WTC11 (cell line): ENCODE measurements around the gene ZCCHC2. TPM values are rescaled to one million over a fixed set of nuclear protein-coding genes. Genes with fewer than 3 reads are reported as not detected.

Experiments used
- ATAC-seq: fragments of 200-7000 bp; cut with Tn5 transposase; 2 replicates; pipeline ENCODE4 v1.10.0; 2021; ENCODE audit warnings: mild to moderate bottlenecking, moderate library complexity
- CTCF ChIA-PET: fragments of 300-600 bp; sonication (Branson Sonifier 250); formaldehyde crosslinking; loops from one replicate; lab custom pipeline; 2021; ENCODE audit warnings: antibody characterized with exemption; lab: Charles Lee
- POLR2A ChIA-PET: fragments of 350-600 bp; sonication (Branson Sonifier 250); formaldehyde crosslinking; loops from one replicate; lab custom pipeline; 2021; ENCODE audit warnings: antibody characterized with exemption; lab: Charles Lee
- DNase-seq: peaks from one replicate; pipeline ENCODE4 v3.0.0; 2021; ENCODE audit warnings: low spot score
- H3K27ac Mint-ChIP-seq: 2 replicates; pipeline ENCODE4 v1.8.0; 2021; ENCODE audit warnings: mixed read lengths
- H3K27me3 Mint-ChIP-seq: 2 replicates; pipeline ENCODE4 v1.8.0; 2021; ENCODE audit warnings: low read depth, mild to moderate bottlenecking, moderate library complexity, mixed read lengths
- H3K36me3 Mint-ChIP-seq: 2 replicates; pipeline ENCODE4 v1.8.0; 2021; ENCODE audit warnings: mixed read lengths
- H3K4me1 Mint-ChIP-seq: 2 replicates; pipeline ENCODE4 v1.8.0; 2022; ENCODE audit warnings: mixed read lengths
- H3K4me3 Mint-ChIP-seq: 2 replicates; pipeline ENCODE4 v1.8.0; 2021; ENCODE audit warnings: mild to moderate bottlenecking, moderate library complexity, mixed read lengths
- H3K9me3 Mint-ChIP-seq: 2 replicates; pipeline ENCODE4 v1.8.0; 2021; ENCODE audit warnings: mixed read lengths
- CREM ChIP-seq: sonication (generic); formaldehyde crosslinking; IDR thresholded peaks from 2 replicates; pipeline ENCODE4 v1.8.1; 2022; ENCODE audit warnings: mild to moderate bottlenecking, missing genetic modification reagents, moderate library complexity
- JAZF1 ChIP-seq: fragments of 250-450 bp; sonication (Bioruptor Pico); IDR thresholded peaks from 2 replicates; pipeline ENCODE4 v1.9.0; 2021; ENCODE audit warnings: moderate library complexity, mild to moderate bottlenecking, inconsistent platforms
- NFE2L1 ChIP-seq: sonication (generic); formaldehyde crosslinking; IDR thresholded peaks from 2 replicates; pipeline ENCODE4 v1.8.1; 2023; ENCODE audit warnings: missing genetic modification reagents
- NFYB ChIP-seq: sonication (generic); formaldehyde crosslinking; conservative IDR thresholded peaks from 2 replicates; pipeline ENCODE4 v1.8.0; 2022; ENCODE audit warnings: low read depth, missing genetic modification reagents
- PRRX2 ChIP-seq: fragments of 250-450 bp; sonication (Bioruptor Pico); IDR thresholded peaks from 2 replicates; pipeline ENCODE4 v1.8.0; 2021; ENCODE audit warnings: mild to moderate bottlenecking
- SMAD3 ChIP-seq: sonication (generic); formaldehyde crosslinking; IDR thresholded peaks from 2 replicates; pipeline ENCODE4 v1.8.0; 2022; ENCODE audit warnings: missing genetic modification reagents, mild to moderate bottlenecking, borderline replicate concordance
- TCF7 ChIP-seq: sonication (generic); formaldehyde crosslinking; IDR thresholded peaks from 2 replicates; pipeline ENCODE4 v1.8.0; 2022; ENCODE audit warnings: mild to moderate bottlenecking, low read depth, missing genetic modification reagents, moderate library complexity
- TEAD1 ChIP-seq: sonication (generic); formaldehyde crosslinking; IDR thresholded peaks from 2 replicates; pipeline ENCODE4 v1.8.0; 2022; ENCODE audit warnings: mild to moderate bottlenecking, missing genetic modification reagents
- TEAD4 ChIP-seq: sonication (generic); formaldehyde crosslinking; IDR thresholded peaks from 2 replicates; pipeline ENCODE4 v1.8.0; 2022; ENCODE audit warnings: mild to moderate bottlenecking, missing genetic modification reagents
- ZNF138 ChIP-seq: sonication (generic); formaldehyde crosslinking; conservative IDR thresholded peaks from 2 replicates; pipeline ENCODE4 v1.8.1; 2022; ENCODE audit warnings: mild to moderate bottlenecking, moderate library complexity, missing genetic modification reagents
- ZNF396 ChIP-seq: fragments of 250-450 bp; sonication (Bioruptor Pico); IDR thresholded peaks from 2 replicates; pipeline ENCODE4 v1.8.0; 2021; ENCODE audit warnings: mild to moderate bottlenecking, moderate library complexity, borderline replicate concordance
- ZNF416 ChIP-seq: fragments of 250-450 bp; sonication (Bioruptor Pico); IDR thresholded peaks from 2 replicates; pipeline ENCODE4 v1.9.0; 2021; ENCODE audit warnings: mild to moderate bottlenecking, inconsistent platforms
- total RNA-seq: library from RNA; stranded (reverse); gene quantifications from 3 replicates; pipeline ENCODE4 v1.2.3, GENCODE V29; 2021
- TF ChIP-seq, protein P1 (sequence below): fragments of 250-450 bp; sonication (Bioruptor Pico); IDR thresholded peaks from 2 replicates; pipeline ENCODE4 v1.9.0; 2021; ENCODE audit warnings: mild to moderate bottlenecking
- TF ChIP-seq, protein P2 (sequence below): fragments of 250-450 bp; sonication (Bioruptor Pico); IDR thresholded peaks from 2 replicates; pipeline ENCODE4 v1.8.0; 2021; ENCODE audit warnings: mild to moderate bottlenecking
- TF ChIP-seq, protein P3 (sequence below): sonication (generic); formaldehyde crosslinking; IDR thresholded peaks from 2 replicates; pipeline ENCODE4 v1.8.1; 2023; ENCODE audit warnings: mild to moderate bottlenecking, missing genetic modification reagents, moderate library complexity
- TF ChIP-seq, protein P4 (sequence below): sonication (generic); formaldehyde crosslinking; IDR thresholded peaks from 2 replicates; pipeline ENCODE4 v1.8.1; 2023; ENCODE audit warnings: mild to moderate bottlenecking, missing genetic modification reagents, borderline replicate concordance
- TF ChIP-seq, protein P5 (sequence below): sonication (generic); formaldehyde crosslinking; IDR thresholded peaks from 2 replicates; pipeline ENCODE4 v1.8.1; 2022; ENCODE audit warnings: low read depth, missing genetic modification reagents, borderline replicate concordance
- TF ChIP-seq, protein P6 (sequence below): fragments of 200-600 bp; IDR thresholded peaks from 2 replicates; pipeline ENCODE4 v1.8.0; 2022; ENCODE audit warnings: antibody characterized with exemption

Gene ZCCHC2
- total RNA-seq, 1 experiment from 2014 or later, result 18.8 TPM

DNA sequence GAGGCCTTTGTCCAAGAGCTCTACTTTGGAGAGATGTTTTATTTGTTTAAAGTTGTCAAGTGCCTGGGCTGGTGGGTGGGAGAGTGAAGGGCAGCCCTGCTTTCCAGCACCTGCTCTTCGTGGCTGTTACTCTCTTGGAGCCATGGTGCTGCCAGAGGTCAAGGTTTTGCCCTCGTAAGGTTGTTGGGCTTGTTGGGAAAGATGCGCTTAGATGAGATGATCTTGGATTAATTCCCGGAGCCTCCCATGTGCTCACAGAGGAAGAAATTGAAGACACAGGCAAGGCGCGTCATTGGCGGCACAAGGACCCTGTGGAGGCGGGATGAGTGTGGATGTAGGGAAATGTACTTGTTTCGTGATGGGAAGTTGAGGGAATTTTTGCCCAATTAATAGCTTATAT is 27.9 kb downstream of the ZCCHC2 start:
- Mint-ChIP-seq H3K4me1 (no peaks in the 10 kb centered on the region), H3K27ac (no peak overlapping the region), H3K9me3 (no peaks in the 10 kb centered on the region), H3K36me3 (peaks cover 14% of the 10 kb centered on the region), H3K27me3 (no peaks in the 10 kb centered on the region), H3K4me3 (no peak overlapping the region)
- DNase-seq, result no peak
- ChIA-PET POLR2A (no interaction called here), CTCF (interaction anchor here (1.1 kb wide), 1 partner anchor 130 kb away, joined by 3 read pairs; no protein-coding TSS in a partner anchor)
- TF ChIP-seq ZNF416 (CRISPR knock-in tag) (no peak), TCF7 (CRISPR knock-in tag) (no peak), CREM (no peak), ZNF396 (CRISPR knock-in tag) (no peak), TEAD1 (CRISPR knock-in tag) (no peak), ZNF138 (no peak), TEAD4 (CRISPR knock-in tag) (no peak), NFYB (CRISPR knock-in tag) (no peak)
- TF ChIP-seq, protein P1, sequence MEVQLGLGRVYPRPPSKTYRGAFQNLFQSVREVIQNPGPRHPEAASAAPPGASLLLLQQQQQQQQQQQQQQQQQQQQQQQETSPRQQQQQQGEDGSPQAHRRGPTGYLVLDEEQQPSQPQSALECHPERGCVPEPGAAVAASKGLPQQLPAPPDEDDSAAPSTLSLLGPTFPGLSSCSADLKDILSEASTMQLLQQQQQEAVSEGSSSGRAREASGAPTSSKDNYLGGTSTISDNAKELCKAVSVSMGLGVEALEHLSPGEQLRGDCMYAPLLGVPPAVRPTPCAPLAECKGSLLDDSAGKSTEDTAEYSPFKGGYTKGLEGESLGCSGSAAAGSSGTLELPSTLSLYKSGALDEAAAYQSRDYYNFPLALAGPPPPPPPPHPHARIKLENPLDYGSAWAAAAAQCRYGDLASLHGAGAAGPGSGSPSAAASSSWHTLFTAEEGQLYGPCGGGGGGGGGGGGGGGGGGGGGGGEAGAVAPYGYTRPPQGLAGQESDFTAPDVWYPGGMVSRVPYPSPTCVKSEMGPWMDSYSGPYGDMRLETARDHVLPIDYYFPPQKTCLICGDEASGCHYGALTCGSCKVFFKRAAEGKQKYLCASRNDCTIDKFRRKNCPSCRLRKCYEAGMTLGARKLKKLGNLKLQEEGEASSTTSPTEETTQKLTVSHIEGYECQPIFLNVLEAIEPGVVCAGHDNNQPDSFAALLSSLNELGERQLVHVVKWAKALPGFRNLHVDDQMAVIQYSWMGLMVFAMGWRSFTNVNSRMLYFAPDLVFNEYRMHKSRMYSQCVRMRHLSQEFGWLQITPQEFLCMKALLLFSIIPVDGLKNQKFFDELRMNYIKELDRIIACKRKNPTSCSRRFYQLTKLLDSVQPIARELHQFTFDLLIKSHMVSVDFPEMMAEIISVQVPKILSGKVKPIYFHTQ (CRISPR knock-in tag), result no peak
- TF ChIP-seq, protein P2, sequence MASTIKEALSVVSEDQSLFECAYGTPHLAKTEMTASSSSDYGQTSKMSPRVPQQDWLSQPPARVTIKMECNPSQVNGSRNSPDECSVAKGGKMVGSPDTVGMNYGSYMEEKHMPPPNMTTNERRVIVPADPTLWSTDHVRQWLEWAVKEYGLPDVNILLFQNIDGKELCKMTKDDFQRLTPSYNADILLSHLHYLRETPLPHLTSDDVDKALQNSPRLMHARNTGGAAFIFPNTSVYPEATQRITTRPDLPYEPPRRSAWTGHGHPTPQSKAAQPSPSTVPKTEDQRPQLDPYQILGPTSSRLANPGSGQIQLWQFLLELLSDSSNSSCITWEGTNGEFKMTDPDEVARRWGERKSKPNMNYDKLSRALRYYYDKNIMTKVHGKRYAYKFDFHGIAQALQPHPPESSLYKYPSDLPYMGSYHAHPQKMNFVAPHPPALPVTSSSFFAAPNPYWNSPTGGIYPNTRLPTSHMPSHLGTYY, result no peak
- TF ChIP-seq, protein P3, sequence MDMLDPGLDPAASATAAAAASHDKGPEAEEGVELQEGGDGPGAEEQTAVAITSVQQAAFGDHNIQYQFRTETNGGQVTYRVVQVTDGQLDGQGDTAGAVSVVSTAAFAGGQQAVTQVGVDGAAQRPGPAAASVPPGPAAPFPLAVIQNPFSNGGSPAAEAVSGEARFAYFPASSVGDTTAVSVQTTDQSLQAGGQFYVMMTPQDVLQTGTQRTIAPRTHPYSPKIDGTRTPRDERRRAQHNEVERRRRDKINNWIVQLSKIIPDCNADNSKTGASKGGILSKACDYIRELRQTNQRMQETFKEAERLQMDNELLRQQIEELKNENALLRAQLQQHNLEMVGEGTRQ, result no peak
- TF ChIP-seq, protein P4, sequence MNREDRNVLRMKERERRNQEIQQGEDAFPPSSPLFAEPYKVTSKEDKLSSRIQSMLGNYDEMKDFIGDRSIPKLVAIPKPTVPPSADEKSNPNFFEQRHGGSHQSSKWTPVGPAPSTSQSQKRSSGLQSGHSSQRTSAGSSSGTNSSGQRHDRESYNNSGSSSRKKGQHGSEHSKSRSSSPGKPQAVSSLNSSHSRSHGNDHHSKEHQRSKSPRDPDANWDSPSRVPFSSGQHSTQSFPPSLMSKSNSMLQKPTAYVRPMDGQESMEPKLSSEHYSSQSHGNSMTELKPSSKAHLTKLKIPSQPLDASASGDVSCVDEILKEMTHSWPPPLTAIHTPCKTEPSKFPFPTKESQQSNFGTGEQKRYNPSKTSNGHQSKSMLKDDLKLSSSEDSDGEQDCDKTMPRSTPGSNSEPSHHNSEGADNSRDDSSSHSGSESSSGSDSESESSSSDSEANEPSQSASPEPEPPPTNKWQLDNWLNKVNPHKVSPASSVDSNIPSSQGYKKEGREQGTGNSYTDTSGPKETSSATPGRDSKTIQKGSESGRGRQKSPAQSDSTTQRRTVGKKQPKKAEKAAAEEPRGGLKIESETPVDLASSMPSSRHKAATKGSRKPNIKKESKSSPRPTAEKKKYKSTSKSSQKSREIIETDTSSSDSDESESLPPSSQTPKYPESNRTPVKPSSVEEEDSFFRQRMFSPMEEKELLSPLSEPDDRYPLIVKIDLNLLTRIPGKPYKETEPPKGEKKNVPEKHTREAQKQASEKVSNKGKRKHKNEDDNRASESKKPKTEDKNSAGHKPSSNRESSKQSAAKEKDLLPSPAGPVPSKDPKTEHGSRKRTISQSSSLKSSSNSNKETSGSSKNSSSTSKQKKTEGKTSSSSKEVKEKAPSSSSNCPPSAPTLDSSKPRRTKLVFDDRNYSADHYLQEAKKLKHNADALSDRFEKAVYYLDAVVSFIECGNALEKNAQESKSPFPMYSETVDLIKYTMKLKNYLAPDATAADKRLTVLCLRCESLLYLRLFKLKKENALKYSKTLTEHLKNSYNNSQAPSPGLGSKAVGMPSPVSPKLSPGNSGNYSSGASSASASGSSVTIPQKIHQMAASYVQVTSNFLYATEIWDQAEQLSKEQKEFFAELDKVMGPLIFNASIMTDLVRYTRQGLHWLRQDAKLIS, result no peak
- TF ChIP-seq, protein P5, sequence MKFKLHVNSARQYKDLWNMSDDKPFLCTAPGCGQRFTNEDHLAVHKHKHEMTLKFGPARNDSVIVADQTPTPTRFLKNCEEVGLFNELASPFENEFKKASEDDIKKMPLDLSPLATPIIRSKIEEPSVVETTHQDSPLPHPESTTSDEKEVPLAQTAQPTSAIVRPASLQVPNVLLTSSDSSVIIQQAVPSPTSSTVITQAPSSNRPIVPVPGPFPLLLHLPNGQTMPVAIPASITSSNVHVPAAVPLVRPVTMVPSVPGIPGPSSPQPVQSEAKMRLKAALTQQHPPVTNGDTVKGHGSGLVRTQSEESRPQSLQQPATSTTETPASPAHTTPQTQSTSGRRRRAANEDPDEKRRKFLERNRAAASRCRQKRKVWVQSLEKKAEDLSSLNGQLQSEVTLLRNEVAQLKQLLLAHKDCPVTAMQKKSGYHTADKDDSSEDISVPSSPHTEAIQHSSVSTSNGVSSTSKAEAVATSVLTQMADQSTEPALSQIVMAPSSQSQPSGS (CRISPR knock-in tag), result no peak
- ATAC-seq, result no peak

DNA sequence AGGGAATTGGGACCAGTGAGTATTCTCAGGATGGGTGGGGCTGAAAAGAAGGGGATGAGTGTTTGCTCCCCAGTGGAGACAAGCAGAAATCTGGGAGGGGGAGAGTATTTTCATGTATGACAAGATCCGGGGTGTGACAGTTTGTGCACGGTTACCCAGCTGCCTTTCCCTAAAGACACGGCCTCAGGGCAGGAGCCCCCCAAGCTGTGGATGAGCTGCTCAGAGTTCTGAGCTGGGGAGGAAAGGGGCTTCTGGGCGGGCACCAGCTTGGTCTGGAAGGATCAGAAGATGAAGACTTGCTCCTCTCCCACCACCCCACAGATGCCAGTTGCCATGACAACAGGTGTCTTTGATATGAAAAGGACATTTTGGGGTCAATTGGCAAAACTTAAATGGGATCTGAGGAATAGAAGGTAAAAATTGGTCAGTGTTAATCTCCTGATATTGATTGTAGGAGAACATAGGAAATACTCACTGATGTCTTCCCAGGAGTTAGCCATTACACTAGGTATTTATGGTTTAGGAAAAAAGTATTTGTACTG is 29.2 kb downstream of the ZCCHC2 start:
- Mint-ChIP-seq H3K9me3 (no peaks in the 10 kb centered on the region), H3K27ac (no peak overlapping the region), H3K4me1 (no peaks in the 10 kb centered on the region), H3K27me3 (no peaks in the 10 kb centered on the region), H3K4me3 (no peak overlapping the region), H3K36me3 (peaks cover 21% of the 10 kb centered on the region)
- TF ChIP-seq NFE2L1 (no peak), SMAD3 (CRISPR knock-in tag) (no peak), JAZF1 (CRISPR knock-in tag) (no peak), PRRX2 (CRISPR knock-in tag) (no peak)
- TF ChIP-seq, protein P6, sequence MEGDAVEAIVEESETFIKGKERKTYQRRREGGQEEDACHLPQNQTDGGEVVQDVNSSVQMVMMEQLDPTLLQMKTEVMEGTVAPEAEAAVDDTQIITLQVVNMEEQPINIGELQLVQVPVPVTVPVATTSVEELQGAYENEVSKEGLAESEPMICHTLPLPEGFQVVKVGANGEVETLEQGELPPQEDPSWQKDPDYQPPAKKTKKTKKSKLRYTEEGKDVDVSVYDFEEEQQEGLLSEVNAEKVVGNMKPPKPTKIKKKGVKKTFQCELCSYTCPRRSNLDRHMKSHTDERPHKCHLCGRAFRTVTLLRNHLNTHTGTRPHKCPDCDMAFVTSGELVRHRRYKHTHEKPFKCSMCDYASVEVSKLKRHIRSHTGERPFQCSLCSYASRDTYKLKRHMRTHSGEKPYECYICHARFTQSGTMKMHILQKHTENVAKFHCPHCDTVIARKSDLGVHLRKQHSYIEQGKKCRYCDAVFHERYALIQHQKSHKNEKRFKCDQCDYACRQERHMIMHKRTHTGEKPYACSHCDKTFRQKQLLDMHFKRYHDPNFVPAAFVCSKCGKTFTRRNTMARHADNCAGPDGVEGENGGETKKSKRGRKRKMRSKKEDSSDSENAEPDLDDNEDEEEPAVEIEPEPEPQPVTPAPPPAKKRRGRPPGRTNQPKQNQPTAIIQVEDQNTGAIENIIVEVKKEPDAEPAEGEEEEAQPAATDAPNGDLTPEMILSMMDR, result no peak
- DNase-seq, result no peak
- ChIA-PET POLR2A (no interaction called here), CTCF (no interaction called here)
- no peak for ATAC-seq
